Gastroesophageal sphincter (tissue), 3 donors: Measurements from ENCODE around the gene CDK3.

Source experiments
- EP300 ChIP-seq: sonication (generic); formaldehyde crosslinking; IDR thresholded peaks from one replicate; pipeline ENCODE4 v1.6.1; 2017; ENCODE audit warnings: antibody characterized with exemption, mild to moderate bottlenecking
- POLR2AphosphoS5 ChIP-seq: sonication (generic); formaldehyde crosslinking; IDR thresholded peaks from one replicate; pipeline ENCODE4 v1.6.1; 2017; ENCODE audit warnings: antibody characterized with exemption
- TF ChIP-seq, protein P1 (sequence below), 4 experiments: fragments of 200-600 bp in 2 of 4; fragments of 450-650 bp in 2 of 4; sonication (generic) in 1 of 4; IDR thresholded peaks; one replicate each; pipeline ENCODE4 v1.5.1; 2017 to 2019; ENCODE audit warnings: antibody characterized with exemption in 4 of 4, mild to moderate bottlenecking in 2 of 4, moderate library complexity in 2 of 4

DNA sequence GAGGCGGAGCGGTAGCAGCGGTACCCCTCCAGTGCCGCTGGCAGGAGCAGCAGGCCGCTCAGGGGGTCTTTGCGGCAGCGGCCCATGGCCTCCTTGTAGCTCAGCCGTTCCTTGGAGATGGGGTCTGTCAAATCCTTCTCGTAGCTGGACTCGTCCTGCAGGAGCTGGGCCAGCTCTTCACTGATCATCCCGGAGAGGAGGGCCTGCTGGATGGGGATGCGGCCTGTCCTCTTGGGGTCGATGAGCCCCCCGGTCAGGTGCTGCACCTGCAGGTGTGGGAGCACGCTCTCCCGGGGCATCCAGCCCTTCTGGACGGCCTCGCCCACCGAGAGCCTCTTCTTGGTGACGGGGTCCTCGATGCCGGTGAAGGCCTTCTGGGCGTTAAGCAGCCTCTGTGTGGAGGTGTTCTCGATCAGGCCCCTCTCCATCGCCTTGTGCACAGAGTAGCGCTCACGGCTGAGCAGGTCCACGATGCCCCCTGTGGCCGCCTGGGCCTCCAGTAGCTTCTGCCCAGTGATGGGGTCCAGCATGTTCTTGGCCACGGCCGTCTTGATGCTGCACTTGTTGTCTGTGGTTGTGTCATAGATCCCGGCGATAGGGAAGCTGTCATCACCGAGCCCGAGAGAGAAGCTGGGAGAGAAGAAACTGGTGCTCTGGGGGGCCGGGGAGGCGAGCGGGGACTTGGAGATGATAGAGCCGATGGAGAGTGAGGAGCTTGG lies 6.6 kb downstream of the CDK3 start:
- TF ChIP-seq POLR2AphosphoS5 (no peak), EP300 (no peak)
- TF ChIP-seq, protein P1, sequence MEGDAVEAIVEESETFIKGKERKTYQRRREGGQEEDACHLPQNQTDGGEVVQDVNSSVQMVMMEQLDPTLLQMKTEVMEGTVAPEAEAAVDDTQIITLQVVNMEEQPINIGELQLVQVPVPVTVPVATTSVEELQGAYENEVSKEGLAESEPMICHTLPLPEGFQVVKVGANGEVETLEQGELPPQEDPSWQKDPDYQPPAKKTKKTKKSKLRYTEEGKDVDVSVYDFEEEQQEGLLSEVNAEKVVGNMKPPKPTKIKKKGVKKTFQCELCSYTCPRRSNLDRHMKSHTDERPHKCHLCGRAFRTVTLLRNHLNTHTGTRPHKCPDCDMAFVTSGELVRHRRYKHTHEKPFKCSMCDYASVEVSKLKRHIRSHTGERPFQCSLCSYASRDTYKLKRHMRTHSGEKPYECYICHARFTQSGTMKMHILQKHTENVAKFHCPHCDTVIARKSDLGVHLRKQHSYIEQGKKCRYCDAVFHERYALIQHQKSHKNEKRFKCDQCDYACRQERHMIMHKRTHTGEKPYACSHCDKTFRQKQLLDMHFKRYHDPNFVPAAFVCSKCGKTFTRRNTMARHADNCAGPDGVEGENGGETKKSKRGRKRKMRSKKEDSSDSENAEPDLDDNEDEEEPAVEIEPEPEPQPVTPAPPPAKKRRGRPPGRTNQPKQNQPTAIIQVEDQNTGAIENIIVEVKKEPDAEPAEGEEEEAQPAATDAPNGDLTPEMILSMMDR (IDR thresholded peaks at IDR 0.05) = no peak
